HG02840 (cell line): ENCODE measurements around the gene TXLNG.

Source experiments
- ATAC-seq: cut with Tn5 transposase; IDR thresholded peaks from one replicate; pipeline ENCODE4 v1.9.1; 2021; ENCODE audit warnings: mild to moderate bottlenecking, moderate library complexity, moderate number of reproducible peaks; ENCODE audit not compliant: unreplicated experiment, low FRiP score

TXLNG gene

DNA sequence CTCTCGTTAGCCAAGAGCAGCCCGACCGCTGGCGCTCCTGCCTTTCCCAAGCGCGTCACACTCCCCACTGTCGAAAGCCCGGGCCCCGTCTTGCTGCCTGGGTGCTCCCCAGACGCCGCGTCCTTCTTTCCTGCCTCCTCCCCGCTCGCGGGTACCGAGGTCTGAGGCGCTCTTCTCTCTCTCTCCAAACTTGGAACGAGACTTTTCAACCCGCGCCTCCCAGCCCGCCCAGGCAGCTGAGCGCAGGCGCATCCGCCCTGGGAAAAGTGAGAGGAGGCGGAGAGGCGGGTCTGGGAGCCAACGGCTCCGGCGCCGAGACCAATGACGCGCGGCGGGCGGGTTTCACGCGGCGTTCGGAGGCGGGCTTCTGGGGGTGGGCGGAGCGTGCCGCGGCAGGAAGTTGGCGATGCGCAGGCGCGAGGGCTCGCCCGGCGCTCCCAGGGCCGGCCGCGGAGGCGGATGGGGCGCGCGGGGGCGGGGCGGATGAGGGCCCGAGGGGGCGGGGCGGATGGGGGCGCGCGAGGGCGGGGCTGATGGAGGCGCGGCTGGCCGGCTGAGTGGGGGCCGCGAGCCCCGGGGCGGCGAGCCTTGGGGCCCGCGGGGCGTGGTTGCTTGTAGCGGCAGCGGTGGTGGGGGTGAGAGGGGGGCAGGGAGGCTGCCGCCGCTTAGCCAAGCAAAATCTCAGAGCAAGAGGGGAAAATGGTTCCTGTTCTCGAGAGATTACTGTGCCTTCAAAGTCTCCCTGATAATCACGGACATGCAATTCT lies 84.0 kb downstream of the TXLNG start, which contains the start of gene RBBP7:
Gene RBBP7, minus strand, starts transcription at position 268 of the 767 bp plus-strand sequence. CDS start 309 bp downstream, outside the sequence.
- peak; percentile 77 for ATAC-seq

GRCh38 chrX:16870862-16871815 lies 84.9 kb downstream of the TXLNG start:
- ATAC-seq, result no peak

- ATAC-seq, result no peak
These were observed 86.8 kb downstream of the TXLNG start for GRCh38 chrX:16873106-16873505.

- no peak for ATAC-seq
These were observed 88.3 kb downstream of the TXLNG start for GRCh38 chrX:16874458-16875095.

- no peak for ATAC-seq
These were observed 90.4 kb downstream of the TXLNG start for GRCh38 chrX:16876696-16877095.

GRCh38 chrX:16882169-16882568 lies 95.9 kb downstream of the TXLNG start:
- no peak for ATAC-seq

- ATAC-seq, result peak; percentile 64
These were observed 96.6 kb downstream of the TXLNG start for GRCh38 chrX:16882702-16883486.

DNA sequence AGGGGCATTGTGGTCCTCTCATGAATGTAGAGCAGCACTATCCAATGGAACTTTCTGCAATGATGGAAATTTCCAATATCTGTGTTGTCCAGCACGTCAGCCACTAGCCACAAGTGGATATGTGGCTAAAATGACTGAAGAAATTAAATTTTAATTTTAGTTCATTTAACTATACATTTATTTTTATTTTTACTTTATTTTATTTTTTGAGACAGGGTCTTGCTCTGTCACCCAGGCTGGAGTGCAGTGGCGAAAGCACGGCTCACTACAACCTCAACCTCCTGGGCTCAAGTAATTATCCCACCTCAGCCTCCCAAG lies 97.2 kb downstream of the TXLNG start:
- ATAC-seq, result no peak

GRCh38 chrX:16885628-16886027 lies 99.4 kb downstream of the TXLNG start:
- ATAC-seq, result no peak

DNA sequence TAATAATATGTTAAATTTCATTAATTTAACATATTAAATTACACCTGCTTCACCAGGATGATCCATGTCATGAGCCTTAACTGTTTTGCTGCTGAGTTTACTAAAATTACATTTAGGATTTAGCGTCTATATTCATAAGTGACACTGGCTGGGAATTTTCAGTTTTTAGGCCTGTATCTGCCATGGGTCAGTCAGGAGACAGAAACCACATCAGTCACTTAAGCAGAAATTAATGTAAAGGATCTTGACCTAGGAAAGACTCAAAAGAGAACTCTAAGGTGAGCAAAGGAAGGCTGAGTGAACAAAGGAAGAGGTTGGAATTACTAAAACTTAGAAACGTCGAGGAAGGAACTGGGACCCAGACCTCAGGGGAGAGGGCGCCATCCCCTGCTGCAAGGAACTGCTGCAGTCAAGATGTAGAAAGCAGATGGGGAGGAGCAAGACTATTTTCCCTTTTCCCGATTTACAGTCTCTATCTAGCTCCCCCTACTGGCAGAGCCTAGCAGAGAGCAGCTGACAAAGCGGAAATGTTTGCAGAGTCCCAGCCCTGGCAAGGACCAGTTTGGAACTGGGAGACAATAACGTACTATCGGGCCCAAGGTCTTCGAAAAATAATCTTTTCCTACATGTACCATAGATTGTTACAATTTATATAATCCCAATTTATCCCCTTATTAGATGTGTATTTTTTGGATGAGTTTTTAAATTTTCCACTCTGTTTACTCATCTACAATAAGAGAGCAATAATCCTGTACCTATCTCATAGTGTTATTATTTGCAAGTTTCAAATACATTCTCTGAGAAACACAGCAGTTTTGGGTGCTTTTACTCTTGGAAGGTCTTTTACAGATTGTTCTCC lies 106.5 kb downstream of the TXLNG start:
- peak; percentile 81 for ATAC-seq
